H1 (cell line): ENCODE measurements around the gene SLC44A1. TPM values are rescaled to one million over a fixed set of nuclear protein-coding genes. Genes with fewer than 3 reads are reported as not detected.

Source experiments
- CTCF ChIA-PET: fragments of 300-600 bp; sonication (Branson Sonifier 250); formaldehyde crosslinking; loops from one replicate; lab custom pipeline; 2021; ENCODE audit not compliant: partially characterized antibody; lab: Charles Lee
- POLR2A ChIA-PET: fragments of 300-600 bp; sonication (Branson Sonifier 250); formaldehyde crosslinking; loops from one replicate; lab custom pipeline; 2021; ENCODE audit warnings: inconsistent platforms; ENCODE audit not compliant: partially characterized antibody; lab: Charles Lee
- DNase-seq, 2 experiments: peaks; one replicate each; pipeline versions ENCODE4 v3.0.0 to v3.0.0-alpha.2; 2010 to 2022; ENCODE audit warnings: low spot score in 2 of 2, low read depth in 1 of 2, mixed read lengths in 1 of 2
- FAIRE-seq: peaks from 2 replicates; lab custom pipeline; 2011; peaks lifted over from hg19 to GRCh38; lab: Jason Lieb, UNC
- H2AFZ ChIP-seq: 2 replicates; pipeline ENCODE4 v1.8.1; 2012; ENCODE audit warnings: low read length, inconsistent platforms
- H2AK5ac ChIP-seq: 2 replicates; pipeline ENCODE4 v1.6.1; 2013; ENCODE audit warnings: low read depth, low read length
- H2BK120ac ChIP-seq: replicated peaks from 2 replicates; pipeline ENCODE3; 2013; ENCODE audit warnings: low read depth, low read length, inconsistent platforms
- H2BK12ac ChIP-seq: 2 replicates; pipeline ENCODE4 v1.6.1; 2013; ENCODE audit warnings: low read depth, low read length
- H2BK15ac ChIP-seq: 2 replicates; pipeline ENCODE4 v1.6.1; 2013; ENCODE audit warnings: low read length
- H2BK20ac ChIP-seq: 2 replicates; pipeline ENCODE4 v1.6.1; 2013; ENCODE audit warnings: low read length
- H2BK5ac ChIP-seq: 2 replicates; pipeline ENCODE4 v1.6.1; 2013; ENCODE audit warnings: low read depth, low read length
- H3K14ac ChIP-seq: 2 replicates; pipeline ENCODE4 v1.6.1; 2013; ENCODE audit warnings: inconsistent platforms; ENCODE audit not compliant: insufficient read length
- H3K18ac ChIP-seq: 2 replicates; pipeline ENCODE4 v1.6.1; 2013; ENCODE audit warnings: low read length; ENCODE audit errors: extremely low read depth
- H3K23ac ChIP-seq: 2 replicates; pipeline ENCODE4 v1.6.1; 2013; ENCODE audit warnings: inconsistent platforms; ENCODE audit not compliant: insufficient read length
- H3K23me2 ChIP-seq: 2 replicates; pipeline ENCODE4 v1.6.1; 2013; ENCODE audit warnings: low read depth, low read length
- H3K27ac ChIP-seq: 2 replicates; pipeline ENCODE4 v1.6.1; 2011; ENCODE audit warnings: low read depth, low read length, inconsistent platforms
- H3K27me3 ChIP-seq, 4 experiments: replicated peaks in 1 of 4; 1 replicate in 1 of 4; 2 replicates in 3 of 4; pipeline versions ENCODE4 v1.6.1 to v1.8.1; 2011 to 2013; ENCODE audit warnings: low read length in 3 of 4, mild to moderate bottlenecking in 3 of 4, inconsistent platforms in 2 of 4, mixed read lengths in 2 of 4, moderate library complexity in 1 of 4; ENCODE audit not compliant: control insufficient read depth in 3 of 4, insufficient read depth in 3 of 4; ENCODE audit errors: extremely low read depth in 1 of 4
- H3K36me3 ChIP-seq, 4 experiments: 2 replicates each; pipeline versions ENCODE4 v1.6.1 to v1.8.1; 2011 to 2013; ENCODE audit warnings: mild to moderate bottlenecking in 4 of 4, low read length in 3 of 4, moderate library complexity in 2 of 4, control low read depth in 1 of 4, inconsistent platforms in 1 of 4; ENCODE audit not compliant: insufficient read depth in 4 of 4, control insufficient read depth in 2 of 4
- H3K4ac ChIP-seq: replicated peaks from 2 replicates; pipeline ENCODE3; 2013; ENCODE audit warnings: low read length, low read depth, mixed read lengths, inconsistent platforms; ENCODE audit not compliant: insufficient read length
- H3K4me1 ChIP-seq, 4 experiments: replicated peaks in 1 of 4; 1 replicate in 1 of 4; 2 replicates in 3 of 4; pipeline versions ENCODE4 v1.6.1 to v1.8.1; 2011 to 2013; ENCODE audit warnings: low read length in 3 of 4, inconsistent platforms in 2 of 4, mixed read lengths in 1 of 4; ENCODE audit not compliant: insufficient read depth in 4 of 4, control insufficient read depth in 3 of 4
- H3K4me2 ChIP-seq, 2 experiments: 2 replicates each; pipeline versions ENCODE4 v1.6.1 to v1.8.1; 2011 to 2013; ENCODE audit warnings: low read depth in 2 of 2, low read length in 2 of 2, control low read depth in 1 of 2, inconsistent platforms in 1 of 2, mild to moderate bottlenecking in 1 of 2; ENCODE audit not compliant: insufficient read depth in 1 of 2
- H3K4me3 ChIP-seq, 4 experiments: fragments of 200-600, 300-600 bp in 1 of 4; sonication (generic), shearing (Covaris generic), sonication (Bioruptor Twin) in 1 of 4; 2 replicates each; pipeline versions ENCODE4 v1.5.1 to v1.8.1; 2011 to 2016; ENCODE audit warnings: low read length in 4 of 4, low read depth in 3 of 4, control low read depth in 2 of 4, inconsistent platforms in 2 of 4, mild to moderate bottlenecking in 2 of 4, mixed read lengths in 1 of 4, moderate library complexity in 1 of 4; ENCODE audit not compliant: insufficient read depth in 2 of 4; ENCODE audit errors: extremely low read depth in 1 of 4
- H3K56ac ChIP-seq: replicated peaks from 2 replicates; pipeline ENCODE3; 2013; ENCODE audit warnings: low read depth, mild to moderate bottlenecking, mixed read lengths, low read length, inconsistent platforms; ENCODE audit not compliant: insufficient read length
- H3K79me1 ChIP-seq: 2 replicates; pipeline ENCODE4 v1.6.1; 2013; ENCODE audit warnings: low read depth, low read length, control low read depth
- H3K79me2 ChIP-seq, 2 experiments: 2 replicates each; pipeline versions ENCODE4 v1.6.1 to v1.8.1; 2012 to 2013; ENCODE audit warnings: low read length in 2 of 2, mild to moderate bottlenecking in 2 of 2, inconsistent platforms in 1 of 2; ENCODE audit not compliant: insufficient read depth in 2 of 2, control insufficient read depth in 1 of 2
- H3K9ac ChIP-seq, 4 experiments: replicated peaks in 1 of 4; 1 replicate in 1 of 4; 2 replicates in 3 of 4; pipeline versions ENCODE4 v1.6.1 to v1.8.1; 2011 to 2013; ENCODE audit warnings: low read depth in 3 of 4, low read length in 3 of 4, control low read depth in 2 of 4, mild to moderate bottlenecking in 2 of 4, moderate library complexity in 2 of 4, inconsistent platforms in 1 of 4; ENCODE audit errors: extremely low read depth in 1 of 4
- H3K9me3 ChIP-seq, 2 experiments: 2 replicates each; pipeline versions ENCODE4 v1.6.1 to v1.8.1; 2012 to 2013; ENCODE audit warnings: mild to moderate bottlenecking in 2 of 2, moderate library complexity in 2 of 2, control low read depth in 1 of 2, inconsistent platforms in 1 of 2, low read depth in 1 of 2, low read length in 1 of 2, mixed read lengths in 1 of 2; ENCODE audit not compliant: insufficient read depth in 2 of 2
- H4K20me1 ChIP-seq, 2 experiments: replicated peaks in 1 of 2; 2 replicates each; pipeline versions ENCODE3 to v1.8.1; 2011 to 2013; ENCODE audit warnings: inconsistent platforms in 2 of 2, low read length in 2 of 2, mild to moderate bottlenecking in 1 of 2; ENCODE audit not compliant: insufficient read depth in 2 of 2, control insufficient read depth in 1 of 2
- H4K5ac ChIP-seq: 2 replicates; pipeline ENCODE4 v1.6.1; 2013; ENCODE audit warnings: low read length, low read depth, mixed read lengths, inconsistent platforms; ENCODE audit not compliant: insufficient read length
- H4K8ac ChIP-seq: 2 replicates; pipeline ENCODE4 v1.8.0; 2013; ENCODE audit warnings: mild to moderate bottlenecking, moderate library complexity, low read length, inconsistent platforms; ENCODE audit not compliant: insufficient read depth; ENCODE audit errors: extremely low read depth
- H4K91ac ChIP-seq: replicated peaks from 2 replicates; pipeline ENCODE3; 2013; ENCODE audit warnings: low read length, mixed read lengths, inconsistent platforms; ENCODE audit not compliant: insufficient read length
- BRCA1 ChIP-seq: IDR thresholded peaks from 2 replicates; pipeline ENCODE4 v1.6.1; 2012; ENCODE audit warnings: low read depth, low read length, improper control_type of control experiment
- EGR1 ChIP-seq: IDR thresholded peaks from 2 replicates; pipeline ENCODE4 v1.6.1; 2011; ENCODE audit warnings: low read depth, low read length, borderline replicate concordance
- GABPA ChIP-seq: IDR thresholded peaks from 2 replicates; pipeline ENCODE4 v1.6.1; 2011; ENCODE audit warnings: mild to moderate bottlenecking, low read length, moderate library complexity, borderline replicate concordance; ENCODE audit not compliant: insufficient read depth
- PHF8 ChIP-seq: fragments of 200-600 bp; sonication (generic); conservative IDR thresholded peaks from 2 replicates; pipeline ENCODE4 v1.7.1; 2012; ENCODE audit warnings: low read depth, mild to moderate bottlenecking, inconsistent platforms, low read length, moderate library complexity
- POLR2AphosphoS5 ChIP-seq: IDR thresholded peaks from 2 replicates; pipeline ENCODE4 v1.6.1; 2011; ENCODE audit warnings: low read depth, low read length
- SUZ12 ChIP-seq: fragments of 200-600 bp; sonication (generic); IDR thresholded peaks from 2 replicates; pipeline ENCODE4 v1.6.1; 2012; ENCODE audit warnings: mild to moderate bottlenecking, inconsistent platforms, low read length, moderate library complexity, mixed read lengths
- YY1 ChIP-seq: IDR thresholded peaks from 2 replicates; pipeline ENCODE4 v1.6.1; 2011; ENCODE audit warnings: low read depth, mild to moderate bottlenecking, low read length
- ZNF274 ChIP-seq: IDR thresholded peaks from 2 replicates; pipeline ENCODE4 v1.7.0; 2012; ENCODE audit warnings: low read length, borderline replicate concordance; ENCODE audit errors: extremely low read depth
- WGBS, 2 experiments: shearing (Covaris generic) in 1 of 2; methylation state at CpG; one replicate each; pipeline versions ENCODE4 v1.1.6 to v1.1.7; 2013 to 2015; ENCODE audit warnings: low lambda C conversion rate in 2 of 2, mixed read lengths in 2 of 2, inconsistent platforms in 1 of 2, low coverage in 1 of 2, missing lambda C conversion rate in 1 of 2; ENCODE audit not compliant: insufficient replicate concordance in 2 of 2, insufficient coverage in 1 of 2, insufficient read length in 1 of 2; ENCODE audit errors: extremely low coverage in 1 of 2, missing lambda C conversion rate in 1 of 2; 5-methylcytosine and 5-hydroxymethylcytosine counted together
- polyA plus RNA-seq, 7 experiments: library from polyadenylated mRNA; depleted of rRNA in 3 of 7; stranded (reverse) in 5 of 7; unstranded in 2 of 7; fragments of >200 nt in 5 of 7; fragments of 200-250 nt in 2 of 7; gene quantifications; 1 replicate in 5 of 7; 2 replicates in 1 of 7; 4 replicates in 1 of 7; pipeline versions ENCODE4 v1.2.1 to v1.2.3, GENCODE V29; 2011 to 2013; ENCODE audit warnings: missing spikeins in 2 of 7, mixed read lengths in 2 of 7
- total RNA-seq: library from RNA; stranded (reverse); fragmentation: NEBNext Ultra II Directional; extraction: Animal tissue kit (Norgen Biotek cat#: 25700); gene quantifications from 2 replicates; pipeline ENCODE4 v1.2.1, GENCODE V29; 2021
- TF ChIP-seq, protein P1 (sequence below): IDR thresholded peaks from 2 replicates; pipeline ENCODE4 v1.6.1; 2011; ENCODE audit warnings: low read depth, mild to moderate bottlenecking, low read length; ENCODE audit not compliant: insufficient read depth
- TF ChIP-seq, protein P2 (sequence below): IDR thresholded peaks from 2 replicates; pipeline ENCODE4 v1.6.1; 2012; ENCODE audit warnings: low read length, inconsistent platforms

SLC44A1 gene
- total and polyA plus RNA-seq, 2 of the 8 experiments (the other 6 are each of a cell fraction or from before 2014, with no cell fraction given), result 30.5 to 71.2 TPM

DNA sequence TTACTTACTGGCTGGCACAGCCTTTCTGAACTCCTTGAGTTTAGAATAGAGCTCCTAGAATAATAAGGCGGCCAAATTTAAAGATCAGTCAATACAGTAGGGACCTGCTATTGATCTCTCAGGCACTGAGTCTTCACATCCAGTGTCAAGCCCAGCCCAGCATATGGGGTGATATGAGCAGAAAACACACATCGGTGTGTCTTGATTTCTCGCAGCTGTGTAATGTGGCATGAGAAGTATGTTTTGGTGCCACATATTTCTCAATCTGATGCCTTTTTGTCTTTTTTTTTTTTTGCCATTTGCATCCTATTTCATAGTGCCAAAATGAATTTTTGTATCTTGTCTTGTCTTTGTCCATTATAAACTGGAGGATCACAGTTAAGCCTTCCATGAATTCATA, 152.0 kb downstream of the SLC44A1 start:
- H3K27me3 ChIP-seq, result no peaks in the 10 kb centered on the region
- H3K18ac ChIP-seq, result no peak overlapping the region
- no peak overlapping the region for H2AK5ac ChIP-seq
- ChIA-PET POLR2A (no interaction called here), CTCF (interaction anchor here (0.7 to 2.3 kb wide), 2 partner anchors 17 to 19 kb away, joined by 4 to 6 read pairs; no protein-coding TSS in a partner anchor)
- no peak overlapping the region for H3K4me2 ChIP-seq
- H3K36me3 ChIP-seq, result no peaks in the 10 kb centered on the region
- no peak overlapping the region for H2BK15ac ChIP-seq
- WGBS, 2 experiments, result 93% methylated on average over 3 of the region's 3 CpGs; no CpG with 5 or more reads in 1 of the 2 experiments
- H3K4ac ChIP-seq, result no peak overlapping the region
- no peaks in the 10 kb centered on the region for H4K20me1 ChIP-seq
- no peak overlapping the region for H3K14ac ChIP-seq
- no peak overlapping the region for H3K4me3 ChIP-seq
- no peak for DNase-seq
- H2BK12ac ChIP-seq, result no peak overlapping the region
- no peak overlapping the region for H3K9ac ChIP-seq
- no peaks in the 10 kb centered on the region for H3K9me3 ChIP-seq
- H3K23me2 ChIP-seq, result no peaks in the 10 kb centered on the region
- H3K79me1 ChIP-seq, result no peaks in the 10 kb centered on the region
- no peak overlapping the region for H3K23ac ChIP-seq
- no peak overlapping the region for H3K27ac ChIP-seq
- H2BK5ac ChIP-seq, result no peak overlapping the region
- H3K79me2 ChIP-seq, result no peaks in the 10 kb centered on the region
- no peak overlapping the region for H4K8ac ChIP-seq
- no peak overlapping the region for H3K56ac ChIP-seq
- H4K5ac ChIP-seq, result no peak overlapping the region
- H2BK120ac ChIP-seq, result no peak overlapping the region
- H3K4me1 ChIP-seq, result peaks cover 2 to 14% (median 12%) of the 10 kb centered on the region in 4 experiments; a peak in 5 of 7 replicates
- H2BK20ac ChIP-seq, result no peak overlapping the region
- no peak for FAIRE-seq
- H4K91ac ChIP-seq, result no peak overlapping the region
- H2AFZ ChIP-seq, result no peak overlapping the region
- TF ChIP-seq YY1, result no peak
- TF ChIP-seq, protein P1, sequence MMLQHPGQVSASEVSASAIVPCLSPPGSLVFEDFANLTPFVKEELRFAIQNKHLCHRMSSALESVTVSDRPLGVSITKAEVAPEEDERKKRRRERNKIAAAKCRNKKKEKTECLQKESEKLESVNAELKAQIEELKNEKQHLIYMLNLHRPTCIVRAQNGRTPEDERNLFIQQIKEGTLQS, result no peak
- no peak for TF ChIP-seq GABPA
- TF ChIP-seq PHF8, result no peak
- no peak for TF ChIP-seq ZNF274
- no peak for TF ChIP-seq EGR1
- TF ChIP-seq, protein P2, sequence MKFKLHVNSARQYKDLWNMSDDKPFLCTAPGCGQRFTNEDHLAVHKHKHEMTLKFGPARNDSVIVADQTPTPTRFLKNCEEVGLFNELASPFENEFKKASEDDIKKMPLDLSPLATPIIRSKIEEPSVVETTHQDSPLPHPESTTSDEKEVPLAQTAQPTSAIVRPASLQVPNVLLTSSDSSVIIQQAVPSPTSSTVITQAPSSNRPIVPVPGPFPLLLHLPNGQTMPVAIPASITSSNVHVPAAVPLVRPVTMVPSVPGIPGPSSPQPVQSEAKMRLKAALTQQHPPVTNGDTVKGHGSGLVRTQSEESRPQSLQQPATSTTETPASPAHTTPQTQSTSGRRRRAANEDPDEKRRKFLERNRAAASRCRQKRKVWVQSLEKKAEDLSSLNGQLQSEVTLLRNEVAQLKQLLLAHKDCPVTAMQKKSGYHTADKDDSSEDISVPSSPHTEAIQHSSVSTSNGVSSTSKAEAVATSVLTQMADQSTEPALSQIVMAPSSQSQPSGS, result no peak
- TF ChIP-seq BRCA1, result no peak
- TF ChIP-seq SUZ12, result no peak
- TF ChIP-seq POLR2AphosphoS5, result no peak
